ENCODE data around the gene ZFTA. TPM values are rescaled to one million over a fixed set of nuclear protein-coding genes. Genes with fewer than 3 reads are reported as not detected.
A peak's percentile ranks its signal among the peaks of the same experiment; 100 is the strongest.

Gene ZFTA
- total and polyA plus RNA-seq, 2 experiments from 2014 or later = 8.3 to 36.6 TPM

- H3K4me2 ChIP-seq = no peak overlapping the region
- H3K4me1 Mint-ChIP-seq = no peaks in the 10 kb centered on the region
- no peak overlapping the region for H2AFZ ChIP-seq
- no peaks in the 10 kb centered on the region for H3K9me2 ChIP-seq (ENCODE audit: insufficient read depth)
- H3F3A ChIP-seq (replicated peaks; ENCODE audit: low read depth) = no peaks in the 10 kb centered on the region
- 0 out of 2 replicates have a peak, but pooled peaks cover 8% of the 10 kb centered on the region for H3K36me3 ChIP-seq (ENCODE audit: insufficient read depth)
- no peaks in the 10 kb centered on the region for H3K4me1 ChIP-seq (ENCODE audit: insufficient read depth)
- peaks cover 1% of the 10 kb centered on the region for H3K27me3 Mint-ChIP-seq (ENCODE audit: insufficient read depth, low read depth, poor library complexity)
- H3K9me3 Mint-ChIP-seq = no peaks in the 10 kb centered on the region
- no peak overlapping the region for H3K4me3 ChIP-seq
- peaks cover 38% of the 10 kb centered on the region for H4K20me1 ChIP-seq (replicated peaks; ENCODE audit: insufficient read depth)
- H3K79me2 ChIP-seq (replicated peaks; ENCODE audit: insufficient read depth) = peaks cover 98% of the 10 kb centered on the region
- H3K27ac Mint-ChIP-seq = no peak overlapping the region
- no peak for DNase-seq (ENCODE audit: low spot score)
- no peaks in the 10 kb centered on the region for H3K27me3 ChIP-seq (ENCODE audit: insufficient read depth)
- H3K4me3 Mint-ChIP-seq = no peak overlapping the region
- TF ChIP-seq STAT1 (IDR thresholded peaks at IDR 0.05; ENCODE audit: unreplicated experiment) (no peak), NANOG (IDR thresholded peaks at IDR 0.05; ENCODE audit: borderline replicate concordance) (no peak), REST (IDR thresholded peaks at IDR 0.05; ENCODE audit: unreplicated experiment) (no peak), CREB1 (CRISPR knock-in tag; IDR thresholded peaks at IDR 0.05; ENCODE audit: low read depth) (no peak), ETS1 (IDR thresholded peaks at IDR 0.05) (no peak), EZH2 (IDR thresholded peaks at IDR 0.05; ENCODE audit: low read depth, unreplicated experiment) (no peak), POLR2AphosphoS5 (IDR thresholded peaks at IDR 0.05; ENCODE audit: low read depth) (no peak), EZH2phosphoT487 (IDR thresholded peaks at IDR 0.05; ENCODE audit: unreplicated experiment) (no peak), ZNF462 (CRISPR knock-in tag; IDR thresholded peaks at IDR 0.05) (no peak), JUNB (IDR thresholded peaks at IDR 0.05; ENCODE audit: unreplicated experiment) (no peak), CTCF (conservative IDR thresholded peaks at IDR 0.05; ENCODE audit: low read depth in 2 of 2) (no peak), ZNF114 (CRISPR knock-in tag; IDR thresholded peaks at IDR 0.05) (no peak)
- H3K36me3 Mint-ChIP-seq (ENCODE audit: low read depth) = no peaks in the 10 kb centered on the region
- no peak for ATAC-seq
- H3K27ac ChIP-seq (ENCODE audit: low read depth) = peak overlapping the region; percentile 61; the same call in 1 of the 2 replicates
These were observed 49.6 kb downstream of the ZFTA start for GRCh38 chr11:63719001-63719400.

Measured in GM23338 (cell line).